CD4-positive, alpha-beta memory T cell (primary cell): ENCODE measurements around the gene SH3D19. TPM values are rescaled to one million over a fixed set of nuclear protein-coding genes. Genes with fewer than 3 reads are reported as not detected.

Experiments
- CTCF ChIA-PET: fragments of 350-600 bp; sonication (Branson Sonifier 250); formaldehyde crosslinking; loops from one replicate; lab custom pipeline; 2021; ENCODE audit warnings: inconsistent platforms; ENCODE audit not compliant: partially characterized antibody; lab: Charles Lee
- POLR2A ChIA-PET: fragments of 350-600 bp; sonication (Branson Sonifier 250); formaldehyde crosslinking; loops from one replicate; lab custom pipeline; 2021; ENCODE audit not compliant: partially characterized antibody; lab: Charles Lee
- DNase-seq, 5 donors: peaks; one replicate each; pipeline versions ENCODE4 v3.0.0 to v3.0.0-alpha.2; 2020 to 2022; ENCODE audit warnings: mixed read lengths in 1 of 5
- H3K27ac ChIP-seq: one replicate; pipeline ENCODE4 v1.7.0; 2013; ENCODE audit warnings: low read depth, low read length
- H3K27me3 ChIP-seq: 2 replicates; pipeline ENCODE4 v1.7.0; 2013; ENCODE audit warnings: mild to moderate bottlenecking, low read length, moderate library complexity; ENCODE audit not compliant: insufficient read depth
- H3K36me3 ChIP-seq: 2 replicates; pipeline ENCODE4 v1.7.0; 2013; ENCODE audit warnings: mild to moderate bottlenecking, low read length, moderate library complexity; ENCODE audit not compliant: insufficient read depth
- H3K4me1 ChIP-seq: 2 replicates; pipeline ENCODE4 v1.7.0; 2013; ENCODE audit warnings: mild to moderate bottlenecking, low read length, moderate library complexity; ENCODE audit not compliant: insufficient read depth
- H3K4me3 ChIP-seq, 2 donors: one replicate each; pipeline ENCODE4 v1.7.0; 2013; ENCODE audit warnings: low read length in 2 of 2, mild to moderate bottlenecking in 1 of 2
- H3K9me3 ChIP-seq, 2 donors: one replicate each; pipeline ENCODE4 v1.7.0; 2013; ENCODE audit warnings: low read length in 2 of 2, control low read depth in 1 of 2; ENCODE audit not compliant: control insufficient read depth in 1 of 2
- H3K27ac Mint-ChIP-seq, 7 donors: one replicate each; pipeline ENCODE4 v1.8.0; 2020 to 2021; ENCODE audit warnings: mixed read lengths in 7 of 7, mild to moderate bottlenecking in 6 of 7, inconsistent platforms in 3 of 7, moderate library complexity in 3 of 7
- H3K27me3 Mint-ChIP-seq, 2 donors: one replicate each; pipeline ENCODE4 v1.8.0; 2020 to 2021; ENCODE audit warnings: mixed read lengths in 2 of 2
- H3K36me3 Mint-ChIP-seq, 2 donors: one replicate each; pipeline ENCODE4 v1.8.0; 2020 to 2021; ENCODE audit warnings: mixed read lengths in 2 of 2, inconsistent platforms in 1 of 2, mild to moderate bottlenecking in 1 of 2
- H3K4me1 Mint-ChIP-seq, 4 donors: one replicate each; pipeline ENCODE4 v1.8.0; 2020 to 2021; ENCODE audit warnings: mixed read lengths in 4 of 4, mild to moderate bottlenecking in 1 of 4
- H3K4me3 Mint-ChIP-seq, 8 donors: one replicate each; pipeline ENCODE4 v1.8.0; 2020 to 2021; ENCODE audit warnings: mixed read lengths in 8 of 8, mild to moderate bottlenecking in 7 of 8, moderate library complexity in 6 of 8, inconsistent platforms in 3 of 8
- H3K9me3 Mint-ChIP-seq, 8 donors: one replicate each; pipeline ENCODE4 v1.8.0; 2020 to 2021; ENCODE audit warnings: mixed read lengths in 8 of 8, mild to moderate bottlenecking in 5 of 8, inconsistent platforms in 3 of 8, moderate library complexity in 1 of 8
- intact Hi-C: fragments of 100-400 bp; cut with micrococcal nuclease; formaldehyde crosslinking; loops from one replicate; pipeline ENCODE4 v1.15.1; 2023
- polyA plus RNA-seq, 2 donors: library from polyadenylated mRNA; unstranded; fragments of 300-500 nt; fragmentation: Illumina TruSeq; gene quantifications; one replicate each; pipeline ENCODE4 v1.2.3, GENCODE V29; 2021
- total RNA-seq, 2 experiments: library from RNA; stranded (reverse); gene quantifications; one replicate each; pipeline ENCODE4 v1.2.3, GENCODE V29; 2021

SH3D19 gene
- total and polyA plus RNA-seq, 4 experiments from 2014 or later: 0.11 to 1.4 (median 0.79) TPM

GRCh38 chr4:151313306-151314009 is 11.9 kb downstream of the SH3D19 start:
- CTCF ChIA-PET: no interaction called here
- H3K36me3 Mint-ChIP-seq: no peaks in the 10 kb centered on the region
- H3K9me3 Mint-ChIP-seq: peaks cover 0 to 3% (median 0%) of the 10 kb centered on the region in 8 donors
- peaks cover 3 to 16% of the 10 kb centered on the region in 2 donors for H3K27me3 Mint-ChIP-seq
- H3K4me3 Mint-ChIP-seq: no peak overlapping the region
- H3K9me3 ChIP-seq: no peaks in the 10 kb centered on the region
- H3K4me3 ChIP-seq: no peak overlapping the region
- no peaks in the 10 kb centered on the region for H3K4me1 ChIP-seq
- no peak for DNase-seq
- no peak overlapping the region for H3K27ac Mint-ChIP-seq
- no peak overlapping the region for H3K27ac ChIP-seq
- intact Hi-C loops: no loop called here
- H3K27me3 ChIP-seq: no peaks in the 10 kb centered on the region
- POLR2A ChIA-PET: no interaction called here
- no peaks in the 10 kb centered on the region for H3K4me1 Mint-ChIP-seq
- no peaks in the 10 kb centered on the region for H3K36me3 ChIP-seq

- Histone ChIP-seq H3K4me1 (no peaks in the 10 kb centered on the region), H3K9me3 (no peaks in the 10 kb centered on the region), H3K36me3 (no peaks in the 10 kb centered on the region), H3K4me3 (no peak overlapping the region), H3K27ac (no peak overlapping the region), H3K27me3 (no peaks in the 10 kb centered on the region)
- Mint-ChIP-seq H3K27me3 (peaks cover 0 to under 1% of the 10 kb centered on the region in 2 donors), H3K4me1 (no peaks in the 10 kb centered on the region), H3K4me3 (no peak overlapping the region), H3K36me3 (no peaks in the 10 kb centered on the region), H3K9me3 (peaks cover 0 to 3% (median 0%) of the 10 kb centered on the region in 8 donors), H3K27ac (no peak overlapping the region)
- ChIA-PET POLR2A (no interaction called here), CTCF (no interaction called here)
- intact Hi-C loops: no loop called here
- no peak for DNase-seq
Measured at GRCh38 chr4:151310124-151310728, 15.2 kb downstream of the SH3D19 start.

- Mint-ChIP-seq H3K4me3 (no peak overlapping the region), H3K4me1 (no peaks in the 10 kb centered on the region), H3K27ac (no peak overlapping the region), H3K27me3 (peaks cover 4 to 6% of the 10 kb centered on the region in 2 donors), H3K9me3 (peaks cover 0 to 3% (median 0%) of the 10 kb centered on the region in 8 donors), H3K36me3 (no peaks in the 10 kb centered on the region)
- Histone ChIP-seq H3K4me3 (no peak overlapping the region), H3K9me3 (no peaks in the 10 kb centered on the region), H3K4me1 (no peaks in the 10 kb centered on the region), H3K36me3 (no peaks in the 10 kb centered on the region), H3K27me3 (no peaks in the 10 kb centered on the region), H3K27ac (no peak overlapping the region)
- DNase-seq: no peak
- POLR2A ChIA-PET: no interaction called here
- CTCF ChIA-PET: interaction anchor here (1.1 kb wide), 2 partner anchors 13 to 34 kb away, joined by 3 read pairs; no protein-coding TSS in a partner anchor
- intact Hi-C loops: no loop called here
Measured at GRCh38 chr4:151304755-151305154, 20.6 kb downstream of the SH3D19 start.

GRCh38 chr4:151304226-151304625 is 21.2 kb downstream of the SH3D19 start:
- DNase-seq: no peak
- POLR2A ChIA-PET: no interaction called here
- H3K27me3 Mint-ChIP-seq: peaks cover 4 to 6% of the 10 kb centered on the region in 2 donors
- no peak overlapping the region for H3K27ac Mint-ChIP-seq
- peaks cover 0 to 3% (median 0%) of the 10 kb centered on the region in 8 donors for H3K9me3 Mint-ChIP-seq
- intact Hi-C loops: no loop called here
- Histone ChIP-seq H3K9me3 (no peaks in the 10 kb centered on the region), H3K4me3 (no peak overlapping the region), H3K36me3 (no peaks in the 10 kb centered on the region), H3K27ac (no peak overlapping the region), H3K4me1 (no peaks in the 10 kb centered on the region), H3K27me3 (no peaks in the 10 kb centered on the region)
- CTCF ChIA-PET: interaction anchor here (1.1 kb wide), 2 partner anchors 13 to 34 kb away, joined by 3 read pairs; no protein-coding TSS in a partner anchor
- no peak overlapping the region for H3K4me3 Mint-ChIP-seq
- no peaks in the 10 kb centered on the region for H3K36me3 Mint-ChIP-seq
- H3K4me1 Mint-ChIP-seq: no peaks in the 10 kb centered on the region

- intact Hi-C loops: no loop called here
- Mint-ChIP-seq H3K4me1 (no peaks in the 10 kb centered on the region), H3K9me3 (peaks cover 0 to 3% (median 0%) of the 10 kb centered on the region in 8 donors), H3K4me3 (no peak overlapping the region), H3K27ac (no peak overlapping the region), H3K27me3 (peaks cover 6 to 7% of the 10 kb centered on the region in 2 donors), H3K36me3 (no peaks in the 10 kb centered on the region)
- Histone ChIP-seq H3K9me3 (no peaks in the 10 kb centered on the region), H3K4me3 (no peak overlapping the region), H3K27me3 (no peaks in the 10 kb centered on the region), H3K27ac (no peak overlapping the region), H3K36me3 (no peaks in the 10 kb centered on the region), H3K4me1 (no peaks in the 10 kb centered on the region)
- POLR2A ChIA-PET: no interaction called here
- CTCF ChIA-PET: no interaction called here
- no peak for DNase-seq
Measured at GRCh38 chr4:151302432-151302831, 23.0 kb downstream of the SH3D19 start.

GRCh38 chr4:151297170-151297569 is 28.2 kb downstream of the SH3D19 start:
- no peak overlapping the region for H3K27ac ChIP-seq
- POLR2A ChIA-PET: no interaction called here
- peaks cover 0 to 3% (median 0%) of the 10 kb centered on the region in 8 donors for H3K9me3 Mint-ChIP-seq
- no peaks in the 10 kb centered on the region for H3K4me1 Mint-ChIP-seq
- no peak overlapping the region for H3K4me3 ChIP-seq
- H3K27me3 Mint-ChIP-seq: peaks cover 3 to 9% of the 10 kb centered on the region in 2 donors
- H3K36me3 ChIP-seq: no peaks in the 10 kb centered on the region
- intact Hi-C loops: no loop called here
- no peaks in the 10 kb centered on the region for H3K4me1 ChIP-seq
- CTCF ChIA-PET: no interaction called here
- H3K27me3 ChIP-seq: no peaks in the 10 kb centered on the region
- DNase-seq: no peak
- no peak overlapping the region for H3K27ac Mint-ChIP-seq
- H3K36me3 Mint-ChIP-seq: no peaks in the 10 kb centered on the region
- H3K4me3 Mint-ChIP-seq: no peak overlapping the region
- no peaks in the 10 kb centered on the region for H3K9me3 ChIP-seq

GRCh38 chr4:151296227-151296626 is 29.2 kb downstream of the SH3D19 start:
- POLR2A ChIA-PET: no interaction called here

More at GRCh38 chr4:151296227-151296626, 29.2 kb downstream of the SH3D19 start:
- CTCF ChIA-PET: no interaction called here
- Histone ChIP-seq H3K27ac (no peak overlapping the region), H3K4me3 (no peak overlapping the region), H3K9me3 (no peaks in the 10 kb centered on the region), H3K27me3 (no peaks in the 10 kb centered on the region), H3K36me3 (no peaks in the 10 kb centered on the region), H3K4me1 (no peaks in the 10 kb centered on the region)
- peaks cover 0 to 6% of the 10 kb centered on the region in 2 donors for H3K27me3 Mint-ChIP-seq
- intact Hi-C loops: no loop called here
- no peaks in the 10 kb centered on the region for H3K9me3 Mint-ChIP-seq
- no peak overlapping the region for H3K27ac Mint-ChIP-seq
- no peaks in the 10 kb centered on the region for H3K4me1 Mint-ChIP-seq
- H3K4me3 Mint-ChIP-seq: no peak overlapping the region
- H3K36me3 Mint-ChIP-seq: no peaks in the 10 kb centered on the region
- no peak for DNase-seq
